ENCODE measurements around the gene NAB2. TPM values are rescaled to one million over a fixed set of nuclear protein-coding genes. Genes with fewer than 3 reads are reported as not detected.

The NAB2 gene
- total and polyA plus RNA-seq, 10 of the 15 experiments (the other 5 are each of a cell fraction or from before 2014, with no cell fraction given) = 0.35 to 35.2 (median 15.3) TPM

DNA sequence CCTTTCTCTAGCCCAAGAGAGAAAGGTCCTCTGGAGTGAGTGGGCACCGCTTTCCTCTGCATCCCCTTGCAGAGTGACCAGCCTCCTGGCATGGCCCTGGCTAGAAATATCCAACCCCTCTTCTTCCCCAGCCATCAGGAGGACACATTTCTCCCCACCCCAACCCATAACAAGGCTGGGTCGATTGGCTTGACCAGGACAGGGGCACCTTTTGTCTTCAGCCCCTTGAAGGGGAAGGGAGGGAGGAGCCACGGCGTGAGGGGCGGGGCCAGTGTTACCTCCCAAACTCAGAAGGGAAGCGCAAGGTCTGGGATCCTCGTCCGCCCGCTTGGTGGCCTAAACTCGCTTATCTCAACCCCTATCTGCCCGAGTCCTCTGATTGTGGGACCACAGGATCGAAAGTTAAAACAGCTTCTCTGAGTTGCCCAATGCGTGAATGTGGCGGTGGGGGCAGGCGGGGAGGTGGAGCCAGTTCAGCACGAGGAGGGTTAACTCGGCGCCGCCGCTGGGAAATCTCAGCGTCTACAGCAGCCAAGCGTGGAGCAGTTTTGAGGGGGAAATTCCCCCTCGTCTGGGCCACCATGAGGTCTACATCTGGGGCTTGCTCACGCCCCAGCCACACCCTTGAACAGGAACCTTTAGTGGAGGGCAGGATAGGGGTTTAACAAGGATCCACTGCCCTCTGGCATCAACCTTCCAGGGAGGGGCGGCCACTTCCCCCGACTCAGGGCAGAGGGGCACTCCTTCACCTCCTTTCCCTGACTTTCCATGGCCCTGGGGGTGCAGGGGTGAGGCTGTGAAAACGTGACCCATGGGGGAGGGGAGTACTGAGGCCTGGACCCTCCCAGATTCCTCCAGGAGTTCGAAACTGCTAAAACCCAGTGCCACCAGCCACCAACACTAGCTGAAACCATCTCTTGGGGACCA is 21.5 kb downstream of the NAB2 start:
- RAD21 ChIA-PET (ENCODE audit: unreplicated experiment) = interaction anchor here (0.8 to 5.3 kb wide), 25 partner anchors 11 to 479 kb away, joined by 3 to 285 read pairs (median 10); partner anchors contain the start of genes LRP1, NAB2, NACA and NEMP1
- WGBS (ENCODE audit: insufficient coverage, insufficient replicate concordance, low lambda C conversion rate, missing lambda C conversion rate) = 4% methylated on average over 28 of the region's 28 CpGs
- ATAC-seq = peak; percentile 76
- Histone ChIP-seq H2AFZ (ENCODE audit: control insufficient read depth, low read depth, low read length) (no peak overlapping the region; the same call in 1 of the 2 replicates), H4K20me1 (ENCODE audit: control insufficient read depth, insufficient read depth) (no peaks in the 10 kb centered on the region), H3K36me3 (ENCODE audit: control insufficient read depth in 2 of 2, insufficient read depth in 2 of 2, low read length in 1 of 2) (peaks cover 8 to 18% of the 10 kb centered on the region in 2 experiments), H3K4me1 (ENCODE audit: control insufficient read depth, insufficient read depth, low read length) (peaks cover 8% of the 10 kb centered on the region), H3K27me3 (replicated peaks in 1 of 2; ENCODE audit: control insufficient read depth in 2 of 2, insufficient read depth in 2 of 2, low read length in 1 of 2) (no peaks in the 10 kb centered on the region), H3K9ac (ENCODE audit: control insufficient read depth, insufficient read depth, low read length) (peak overlapping the region; percentile 96), H3K79me2 (ENCODE audit: control insufficient read depth, insufficient read depth, low read length) (peaks cover 41% of the 10 kb centered on the region), H3K27ac (ENCODE audit: control insufficient read depth, insufficient read depth) (peak overlapping the region; percentile 97), H3K4me3 (peak overlapping the region; percentile 95), H3K4me2 (ENCODE audit: control insufficient read depth, insufficient read depth) (peak overlapping the region; percentile 88), H3K9me3 (replicated peaks; ENCODE audit: control insufficient read depth, insufficient read depth, low read length) (no peaks in the 10 kb centered on the region)
- CTCF ChIA-PET = interaction anchor here (0.7 to 11.7 kb wide), 28 partner anchors 11 to 1638 kb away, joined by 3 to 458 read pairs (median 10); partner anchors contain the start of genes NAB2, NACA, NEMP1 and PTGES3
- POLR2A ChIA-PET = interaction anchor here (0.6 to 4.9 kb wide), 17 partner anchors 7 to 481 kb away, joined by 3 to 94 read pairs (median 8); partner anchors contain the start of genes BAZ2A, NAB2, NEMP1 and SHMT2
- no peak for DNase-seq (ENCODE audit: low read depth, low spot score)
- in situ Hi-C loops (cut with MboI) (loop anchor here (5.0 kb wide), 3 partner anchors 43 to 353 kb away; no protein-coding TSS in a partner anchor), intact Hi-C loops (cut with micrococcal nuclease; ENCODE audit: unreplicated experiment) (loop anchor here (1.0 to 5.0 kb wide), 4 partner anchors 17 to 358 kb away; partner anchors contain the start of gene PRIM1)
- TSS peak; percentile 89 for BruUV-seq (replicated peaks)
- peak; percentile 95 for FAIRE-seq
- SMC1A ChIA-PET (ENCODE audit: uncharacterized antibody, unreplicated experiment) = interaction anchor here (0.7 to 8.6 kb wide), 21 partner anchors 12 to 425 kb away, joined by 3 to 246 read pairs (median 13); partner anchors contain the start of genes HSD17B6, NAB2, NACA and NEMP1
- TF ChIP-seq POLR2AphosphoS5 (IDR thresholded peaks at IDR 0.05; ENCODE audit: low read length) (peak; percentile 14; the same call in 1 of the 2 replicates), DPF2 (IDR thresholded peaks at IDR 0.05) (peak; percentile 32; the same call in 1 of the 2 replicates), PML (IDR thresholded peaks at IDR 0.05; ENCODE audit: low read length) (no peak), IKZF2 (IDR thresholded peaks at IDR 0.05) (no peak; a peak in 1 of 4 replicates), CBX5 (IDR thresholded peaks at IDR 0.05; ENCODE audit: low read depth) (no peak), FOXK2 (IDR thresholded peaks at IDR 0.05) (no peak), SMAD5 (IDR thresholded peaks at IDR 0.05; ENCODE audit: low read depth) (no peak), MEF2A (IDR thresholded peaks at IDR 0.05; ENCODE audit: insufficient read depth, low read depth, low read length) (no peak), YBX1 (IDR thresholded peaks at IDR 0.05) (no peak)
- TF ChIP-seq, protein P1, sequence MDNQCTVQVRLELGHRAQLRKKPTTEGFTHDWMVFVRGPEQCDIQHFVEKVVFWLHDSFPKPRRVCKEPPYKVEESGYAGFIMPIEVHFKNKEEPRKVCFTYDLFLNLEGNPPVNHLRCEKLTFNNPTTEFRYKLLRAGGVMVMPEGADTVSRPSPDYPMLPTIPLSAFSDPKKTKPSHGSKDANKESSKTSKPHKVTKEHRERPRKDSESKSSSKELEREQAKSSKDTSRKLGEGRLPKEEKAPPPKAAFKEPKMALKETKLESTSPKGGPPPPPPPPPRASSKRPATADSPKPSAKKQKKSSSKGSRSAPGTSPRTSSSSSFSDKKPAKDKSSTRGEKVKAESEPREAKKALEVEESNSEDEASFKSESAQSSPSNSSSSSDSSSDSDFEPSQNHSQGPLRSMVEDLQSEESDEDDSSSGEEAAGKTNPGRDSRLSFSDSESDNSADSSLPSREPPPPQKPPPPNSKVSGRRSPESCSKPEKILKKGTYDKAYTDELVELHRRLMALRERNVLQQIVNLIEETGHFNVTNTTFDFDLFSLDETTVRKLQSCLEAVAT (IDR thresholded peaks at IDR 0.05) = 0 out of 2 replicates have a peak, but pooled peaks have one; percentile 8
- TF ChIP-seq, protein P2, sequence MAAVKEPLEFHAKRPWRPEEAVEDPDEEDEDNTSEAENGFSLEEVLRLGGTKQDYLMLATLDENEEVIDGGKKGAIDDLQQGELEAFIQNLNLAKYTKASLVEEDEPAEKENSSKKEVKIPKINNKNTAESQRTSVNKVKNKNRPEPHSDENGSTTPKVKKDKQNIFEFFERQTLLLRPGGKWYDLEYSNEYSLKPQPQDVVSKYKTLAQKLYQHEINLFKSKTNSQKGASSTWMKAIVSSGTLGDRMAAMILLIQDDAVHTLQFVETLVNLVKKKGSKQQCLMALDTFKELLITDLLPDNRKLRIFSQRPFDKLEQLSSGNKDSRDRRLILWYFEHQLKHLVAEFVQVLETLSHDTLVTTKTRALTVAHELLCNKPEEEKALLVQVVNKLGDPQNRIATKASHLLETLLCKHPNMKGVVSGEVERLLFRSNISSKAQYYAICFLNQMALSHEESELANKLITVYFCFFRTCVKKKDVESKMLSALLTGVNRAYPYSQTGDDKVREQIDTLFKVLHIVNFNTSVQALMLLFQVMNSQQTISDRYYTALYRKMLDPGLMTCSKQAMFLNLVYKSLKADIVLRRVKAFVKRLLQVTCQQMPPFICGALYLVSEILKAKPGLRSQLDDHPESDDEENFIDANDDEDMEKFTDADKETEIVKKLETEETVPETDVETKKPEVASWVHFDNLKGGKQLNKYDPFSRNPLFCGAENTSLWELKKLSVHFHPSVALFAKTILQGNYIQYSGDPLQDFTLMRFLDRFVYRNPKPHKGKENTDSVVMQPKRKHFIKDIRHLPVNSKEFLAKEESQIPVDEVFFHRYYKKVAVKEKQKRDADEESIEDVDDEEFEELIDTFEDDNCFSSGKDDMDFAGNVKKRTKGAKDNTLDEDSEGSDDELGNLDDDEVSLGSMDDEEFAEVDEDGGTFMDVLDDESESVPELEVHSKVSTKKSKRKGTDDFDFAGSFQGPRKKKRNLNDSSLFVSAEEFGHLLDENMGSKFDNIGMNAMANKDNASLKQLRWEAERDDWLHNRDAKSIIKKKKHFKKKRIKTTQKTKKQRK (IDR thresholded peaks at IDR 0.05; ENCODE audit: low read depth, low read length) = no peak
- TF ChIP-seq, protein P3, sequence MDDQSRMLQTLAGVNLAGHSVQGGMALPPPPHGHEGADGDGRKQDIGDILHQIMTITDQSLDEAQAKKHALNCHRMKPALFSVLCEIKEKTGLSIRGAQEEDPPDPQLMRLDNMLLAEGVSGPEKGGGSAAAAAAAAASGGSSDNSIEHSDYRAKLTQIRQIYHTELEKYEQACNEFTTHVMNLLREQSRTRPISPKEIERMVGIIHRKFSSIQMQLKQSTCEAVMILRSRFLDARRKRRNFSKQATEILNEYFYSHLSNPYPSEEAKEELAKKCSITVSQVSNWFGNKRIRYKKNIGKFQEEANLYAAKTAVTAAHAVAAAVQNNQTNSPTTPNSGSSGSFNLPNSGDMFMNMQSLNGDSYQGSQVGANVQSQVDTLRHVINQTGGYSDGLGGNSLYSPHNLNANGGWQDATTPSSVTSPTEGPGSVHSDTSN (IDR thresholded peaks at IDR 0.05; ENCODE audit: insufficient replicate concordance, low read depth, low read length) = no peak
- TF ChIP-seq, protein P4, sequence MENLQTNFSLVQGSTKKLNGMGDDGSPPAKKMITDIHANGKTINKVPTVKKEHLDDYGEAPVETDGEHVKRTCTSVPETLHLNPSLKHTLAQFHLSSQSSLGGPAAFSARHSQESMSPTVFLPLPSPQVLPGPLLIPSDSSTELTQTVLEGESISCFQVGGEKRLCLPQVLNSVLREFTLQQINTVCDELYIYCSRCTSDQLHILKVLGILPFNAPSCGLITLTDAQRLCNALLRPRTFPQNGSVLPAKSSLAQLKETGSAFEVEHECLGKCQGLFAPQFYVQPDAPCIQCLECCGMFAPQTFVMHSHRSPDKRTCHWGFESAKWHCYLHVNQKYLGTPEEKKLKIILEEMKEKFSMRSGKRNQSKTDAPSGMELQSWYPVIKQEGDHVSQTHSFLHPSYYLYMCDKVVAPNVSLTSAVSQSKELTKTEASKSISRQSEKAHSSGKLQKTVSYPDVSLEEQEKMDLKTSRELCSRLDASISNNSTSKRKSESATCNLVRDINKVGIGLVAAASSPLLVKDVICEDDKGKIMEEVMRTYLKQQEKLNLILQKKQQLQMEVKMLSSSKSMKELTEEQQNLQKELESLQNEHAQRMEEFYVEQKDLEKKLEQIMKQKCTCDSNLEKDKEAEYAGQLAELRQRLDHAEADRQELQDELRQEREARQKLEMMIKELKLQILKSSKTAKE (IDR thresholded peaks at IDR 0.05; ENCODE audit: low read depth, poor library complexity, severe bottlenecking) = peak; percentile 64
